ENCODE results near the gene IP6K1. TPM values are rescaled to one million over a fixed set of nuclear protein-coding genes. Genes with fewer than 3 reads are reported as not detected.
"Not testable (repeated sequence)": the region's sequence is repeated elsewhere in the genome, so short reads cannot be mapped to it uniquely, and the experiment has no call there.

The IP6K1 gene
- total RNA-seq, 1 experiment from 2014 or later = 42.2 TPM

DNA sequence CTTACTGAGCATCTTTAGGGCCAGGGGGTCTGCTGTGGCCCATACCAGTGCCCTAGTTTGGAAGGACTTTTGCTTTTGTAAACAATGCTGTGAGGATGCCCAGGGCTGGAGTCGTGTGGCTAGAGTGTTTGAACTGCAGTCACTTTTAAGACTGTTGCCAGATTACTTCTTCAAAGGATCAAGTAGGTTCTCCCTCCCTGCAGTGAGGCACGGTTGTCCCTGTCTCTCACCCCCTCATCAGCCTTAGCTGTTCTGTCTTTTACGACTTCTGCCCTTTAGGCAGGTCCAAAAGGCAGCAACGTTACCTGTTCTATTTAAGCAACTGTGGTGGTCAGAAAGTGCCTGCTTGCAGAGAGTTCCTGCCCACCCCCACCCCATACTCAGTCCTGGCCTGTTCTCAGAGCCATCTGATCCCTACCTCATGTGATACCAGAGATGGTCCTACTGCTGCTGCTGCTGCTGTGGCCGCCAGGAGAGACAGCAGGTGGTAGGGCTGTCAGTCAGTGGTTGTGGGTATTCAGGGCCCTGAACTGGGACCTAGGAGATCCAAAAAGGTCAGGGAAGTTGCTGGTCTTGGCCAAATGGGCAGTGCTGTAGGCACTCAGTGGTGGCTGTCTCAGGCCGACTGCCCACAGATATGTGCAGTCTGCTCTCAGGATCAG is 91.8 kb downstream of the IP6K1 start:
- not testable (repeated sequence) for H3K4me1 Mint-ChIP-seq; H4K8ac ChIP-seq (replicated peaks; ENCODE audit: insufficient read length, low read depth, low read length); H3K4me2 ChIP-seq (ENCODE audit: insufficient read depth, insufficient read length, low read length); H4K5ac ChIP-seq (ENCODE audit: insufficient read length, low read depth, low read length); H3K4ac ChIP-seq (ENCODE audit: low read depth, low read length); H3T11ph ChIP-seq (ENCODE audit: low read length); H3K23me2 ChIP-seq (ENCODE audit: insufficient read length, low read depth, low read length, poor library complexity, severe bottlenecking); H3K23ac ChIP-seq (ENCODE audit: insufficient read length, low read depth, low read length); H3K18ac ChIP-seq (ENCODE audit: insufficient read length, low read depth, low read length); H4K20me1 ChIP-seq (ENCODE audit: control insufficient read depth, insufficient read depth, insufficient read length); H3K56ac ChIP-seq (ENCODE audit: insufficient read length, low read depth, low read length); H2AK5ac ChIP-seq (ENCODE audit: insufficient read length, low read length); H3K27me3 ChIP-seq (ENCODE audit: insufficient read depth, low read length); H3K4me3 Mint-ChIP-seq; H2BK20ac ChIP-seq (ENCODE audit: low read depth, low read length, poor library complexity, severe bottlenecking); H2BK15ac ChIP-seq (ENCODE audit: low read depth, low read length); H2BK120ac ChIP-seq (ENCODE audit: low read depth, low read length, poor library complexity, severe bottlenecking); H3K79me2 ChIP-seq (ENCODE audit: insufficient read depth, low read length); H2BK12ac ChIP-seq (ENCODE audit: insufficient read length, low read depth, low read length); H3K27ac ChIP-seq (ENCODE audit: insufficient read length, low read depth, low read length); H3K79me1 ChIP-seq (ENCODE audit: insufficient read depth, low read depth, low read length, poor library complexity, severe bottlenecking); H3K9ac ChIP-seq (ENCODE audit: extremely low read depth, insufficient read length, low read length); H3K4me1 ChIP-seq (ENCODE audit: insufficient read depth, low read length); H4K91ac ChIP-seq (ENCODE audit: insufficient read length, low read depth, low read length); H3K27me3 Mint-ChIP-seq (ENCODE audit: low read depth); H3K14ac ChIP-seq (ENCODE audit: insufficient read depth, low read length); DNase-seq; H3K36me3 Mint-ChIP-seq (ENCODE audit: insufficient read depth in 1 of 3, low read depth in 3 of 3); H2AFZ ChIP-seq (ENCODE audit: low read length); H3K9me3 Mint-ChIP-seq; H3K9me3 ChIP-seq (ENCODE audit: control insufficient read depth, low read depth, low read length); H2BK5ac ChIP-seq (ENCODE audit: insufficient read length, low read length)
- no CpG with 5 or more reads among the region's 6 CpGs for WGBS (ENCODE audit: extremely low coverage, insufficient read length, low lambda C conversion rate)
- peak overlapping the region in 1 of 3 experiments; percentile 52; a peak in 1 of 7 replicates for H3K27ac Mint-ChIP-seq

DNA sequence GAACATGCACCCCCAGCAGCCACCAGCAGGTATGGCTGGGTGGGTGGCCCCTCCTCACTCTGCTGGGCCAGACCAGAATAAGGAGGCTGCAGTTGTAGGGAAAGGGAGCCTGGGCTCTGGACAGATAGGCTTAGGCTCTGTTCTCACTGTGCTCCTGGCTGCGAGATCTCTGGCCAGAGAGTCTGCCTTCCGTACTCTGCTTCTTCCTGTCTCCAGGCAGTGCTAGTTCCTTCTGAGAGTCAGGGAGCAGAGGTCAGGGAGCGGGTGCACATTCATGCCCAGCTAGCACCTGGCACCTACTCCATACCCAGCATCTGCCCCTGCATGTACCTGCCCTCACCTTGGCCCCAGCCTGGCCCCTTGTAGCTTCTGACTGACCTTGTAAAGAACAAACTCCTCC is 94.9 kb downstream of the IP6K1 start:
- not testable (repeated sequence) for H2BK12ac ChIP-seq (ENCODE audit: insufficient read length, low read depth, low read length); H3K27me3 Mint-ChIP-seq (ENCODE audit: low read depth); H2BK120ac ChIP-seq (ENCODE audit: low read depth, low read length, poor library complexity, severe bottlenecking); H3K23ac ChIP-seq (ENCODE audit: insufficient read length, low read depth, low read length); H4K8ac ChIP-seq (replicated peaks; ENCODE audit: insufficient read length, low read depth, low read length); H3K18ac ChIP-seq (ENCODE audit: insufficient read length, low read depth, low read length); DNase-seq; H4K20me1 ChIP-seq (ENCODE audit: control insufficient read depth, insufficient read depth, insufficient read length); H4K91ac ChIP-seq (ENCODE audit: insufficient read length, low read depth, low read length); H3K9me3 Mint-ChIP-seq; H3K4me3 Mint-ChIP-seq; H2BK20ac ChIP-seq (ENCODE audit: low read depth, low read length, poor library complexity, severe bottlenecking); H3K27me3 ChIP-seq (ENCODE audit: insufficient read depth, low read length); H3K14ac ChIP-seq (ENCODE audit: insufficient read depth, low read length); H3K27ac Mint-ChIP-seq; H3K27ac ChIP-seq (ENCODE audit: insufficient read length, low read depth, low read length); H3K9ac ChIP-seq (ENCODE audit: extremely low read depth, insufficient read length, low read length); H3K36me3 Mint-ChIP-seq (ENCODE audit: insufficient read depth in 1 of 3, low read depth in 3 of 3); H3K4ac ChIP-seq (ENCODE audit: low read depth, low read length); H3K23me2 ChIP-seq (ENCODE audit: insufficient read length, low read depth, low read length, poor library complexity, severe bottlenecking); H3K79me2 ChIP-seq (ENCODE audit: insufficient read depth, low read length); H2AFZ ChIP-seq (ENCODE audit: low read length); H4K5ac ChIP-seq (ENCODE audit: insufficient read length, low read depth, low read length); H3K9me3 ChIP-seq (ENCODE audit: control insufficient read depth, low read depth, low read length); H2BK15ac ChIP-seq (ENCODE audit: low read depth, low read length); H2AK5ac ChIP-seq (ENCODE audit: insufficient read length, low read length); H3K4me1 ChIP-seq (ENCODE audit: insufficient read depth, low read length); H3K4me2 ChIP-seq (ENCODE audit: insufficient read depth, insufficient read length, low read length); H3K56ac ChIP-seq (ENCODE audit: insufficient read length, low read depth, low read length); H2BK5ac ChIP-seq (ENCODE audit: insufficient read length, low read length); H3K79me1 ChIP-seq (ENCODE audit: insufficient read depth, low read depth, low read length, poor library complexity, severe bottlenecking); H3T11ph ChIP-seq (ENCODE audit: low read length)
- H3K4me1 Mint-ChIP-seq = peaks cover 16 to 25% of the 10 kb centered on the region in 2 experiments
- WGBS (ENCODE audit: extremely low coverage, insufficient read length, low lambda C conversion rate) = no CpG with 5 or more reads among the region's 3 CpGs
